ENCODE results near the gene MSANTD2.

Gene MSANTD2

DNA sequence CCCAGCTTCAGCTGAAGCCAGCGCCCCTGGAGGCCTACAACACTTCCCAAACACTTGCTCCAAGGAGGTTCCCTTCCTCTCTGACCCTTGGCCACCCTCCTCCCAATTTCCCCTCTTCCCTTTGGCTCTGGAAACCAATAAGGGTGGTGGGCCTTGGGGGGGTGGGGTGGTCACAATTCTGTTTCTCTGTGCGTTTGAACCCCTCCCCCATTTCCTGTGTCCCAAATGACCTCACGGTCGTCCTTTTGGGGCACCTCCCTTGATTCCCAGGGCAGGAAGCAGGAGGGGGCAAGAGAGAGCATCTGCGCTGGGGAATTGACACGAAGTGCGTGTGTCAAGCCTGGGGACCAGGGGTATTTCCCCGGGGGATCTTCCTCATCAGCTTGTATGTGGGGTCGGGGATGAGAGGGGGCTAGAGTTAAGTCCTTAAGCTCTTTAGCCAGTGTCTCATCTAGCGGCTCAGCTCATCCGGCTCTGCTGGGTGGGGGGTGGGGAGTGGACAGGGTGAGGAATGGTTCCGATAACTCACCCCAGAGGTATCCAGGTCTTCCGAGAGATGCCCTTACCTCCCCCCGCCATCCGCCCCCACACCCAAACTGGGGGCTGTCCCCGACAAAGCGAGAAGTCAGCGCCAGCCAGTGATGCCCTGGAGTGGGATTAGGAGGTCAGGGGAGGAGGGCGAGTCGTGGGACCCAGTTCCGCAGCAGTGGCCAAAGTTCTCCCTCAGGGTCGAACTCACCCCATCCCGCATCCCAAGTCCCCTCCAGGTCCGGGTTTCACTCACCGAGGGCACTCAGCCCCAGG, 38.7 kb downstream of the MSANTD2 start:
- CTCF ChIA-PET: interaction anchor here (0.6 to 2.0 kb wide), 6 partner anchors 12 to 93 kb away, joined by 3 to 8 read pairs (median 4); no protein-coding TSS in a partner anchor
- POLR2A ChIA-PET: interaction anchor here (1.0 to 1.3 kb wide), 2 partner anchors 23 to 115 kb away, joined by 3 to 5 read pairs; no protein-coding TSS in a partner anchor
- TF ChIP-seq SP1 (IDR thresholded peaks at IDR 0.05) (no peak), LEF1 (IDR thresholded peaks at IDR 0.05; ENCODE audit: borderline replicate concordance) (no peak), FOXM1 (IDR thresholded peaks at IDR 0.05; ENCODE audit: borderline replicate concordance) (no peak), ELF4 (IDR thresholded peaks at IDR 0.05) (no peak), SUZ12 (IDR thresholded peaks at IDR 0.05) (no peak), NFRKB (IDR thresholded peaks at IDR 0.05) (no peak), FOXA1 (IDR thresholded peaks at IDR 0.05) (no peak), FOXK2 (IDR thresholded peaks at IDR 0.05) (no peak)
- DNase-seq (ENCODE audit: extremely low spot score): no peak

DNA sequence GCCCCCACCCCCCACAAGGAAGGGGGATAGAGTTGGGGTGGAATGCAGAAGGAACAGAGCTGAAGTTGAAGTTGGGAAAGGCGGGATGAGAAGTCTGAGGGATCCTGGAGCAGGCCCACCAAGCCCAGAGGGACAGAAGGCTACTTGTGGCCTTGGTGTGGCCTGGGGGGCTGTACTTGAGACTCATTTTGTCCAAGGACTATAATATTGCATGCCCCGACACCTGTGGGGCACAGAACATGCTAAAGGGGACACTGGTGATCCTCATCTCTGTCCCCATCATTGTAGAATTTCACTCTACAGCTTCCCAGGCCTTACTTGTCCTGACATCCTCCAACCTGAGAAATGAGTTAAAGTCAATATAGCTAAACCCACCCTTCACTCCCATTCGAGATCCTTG, 39.4 kb downstream of the MSANTD2 start:
- TF ChIP-seq TARDBP (IDR thresholded peaks at IDR 0.05) (no peak), HDGF (IDR thresholded peaks at IDR 0.05; ENCODE audit: borderline replicate concordance) (no peak), SP1 (IDR thresholded peaks at IDR 0.05) (no peak), FOXA1 (IDR thresholded peaks at IDR 0.05) (no peak), CTBP1 (IDR thresholded peaks at IDR 0.05; ENCODE audit: borderline replicate concordance) (no peak), FOXK2 (IDR thresholded peaks at IDR 0.05) (no peak), ARNT (IDR thresholded peaks at IDR 0.05) (no peak)
- ChIA-PET CTCF (interaction anchor here (0.6 to 2.0 kb wide), 2 partner anchors 11 to 37 kb away, joined by 3 to 8 read pairs; no protein-coding TSS in a partner anchor), POLR2A (interaction anchor here (1.0 kb wide), 1 partner anchor 115 kb away, joined by 5 read pairs; no protein-coding TSS in a partner anchor)
- DNase-seq (ENCODE audit: extremely low spot score): no peak

DNA sequence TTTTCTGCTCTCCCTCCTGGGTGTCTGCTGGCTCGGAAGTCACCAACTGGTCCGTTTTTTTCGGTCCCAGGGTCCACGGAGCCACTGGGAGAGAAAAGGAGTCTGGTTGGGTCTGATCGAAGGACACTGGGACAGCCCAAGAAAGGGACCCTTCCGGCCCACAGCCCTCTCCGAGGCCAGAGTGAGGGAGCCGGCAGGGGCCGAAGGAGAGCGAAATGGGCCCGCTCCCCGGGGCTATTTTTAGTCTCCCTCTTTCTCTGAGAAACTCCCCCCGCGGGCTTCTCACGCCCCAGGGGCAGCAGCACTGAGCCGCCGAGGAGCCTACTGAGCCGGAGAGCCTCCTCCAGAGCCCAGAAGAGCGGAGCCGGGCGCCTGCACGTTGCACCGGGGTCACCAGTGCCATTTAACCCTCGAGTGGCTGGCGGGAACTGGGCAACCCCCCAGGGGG, 40.0 kb downstream of the MSANTD2 start:
- ChIA-PET CTCF (interaction anchor here (2.0 kb wide), 1 partner anchor 10 kb away, joined by 8 read pairs; no protein-coding TSS in a partner anchor), POLR2A (no interaction called here)
- no peak for DNase-seq (ENCODE audit: extremely low spot score)
- TF ChIP-seq FOXK2 (IDR thresholded peaks at IDR 0.05) (no peak), LEF1 (IDR thresholded peaks at IDR 0.05; ENCODE audit: borderline replicate concordance) (no peak), SP1 (IDR thresholded peaks at IDR 0.05) (no peak), NFRKB (IDR thresholded peaks at IDR 0.05) (no peak), SUZ12 (IDR thresholded peaks at IDR 0.05) (no peak), ELF4 (IDR thresholded peaks at IDR 0.05) (no peak), HDGF (IDR thresholded peaks at IDR 0.05; ENCODE audit: borderline replicate concordance) (no peak)

DNA sequence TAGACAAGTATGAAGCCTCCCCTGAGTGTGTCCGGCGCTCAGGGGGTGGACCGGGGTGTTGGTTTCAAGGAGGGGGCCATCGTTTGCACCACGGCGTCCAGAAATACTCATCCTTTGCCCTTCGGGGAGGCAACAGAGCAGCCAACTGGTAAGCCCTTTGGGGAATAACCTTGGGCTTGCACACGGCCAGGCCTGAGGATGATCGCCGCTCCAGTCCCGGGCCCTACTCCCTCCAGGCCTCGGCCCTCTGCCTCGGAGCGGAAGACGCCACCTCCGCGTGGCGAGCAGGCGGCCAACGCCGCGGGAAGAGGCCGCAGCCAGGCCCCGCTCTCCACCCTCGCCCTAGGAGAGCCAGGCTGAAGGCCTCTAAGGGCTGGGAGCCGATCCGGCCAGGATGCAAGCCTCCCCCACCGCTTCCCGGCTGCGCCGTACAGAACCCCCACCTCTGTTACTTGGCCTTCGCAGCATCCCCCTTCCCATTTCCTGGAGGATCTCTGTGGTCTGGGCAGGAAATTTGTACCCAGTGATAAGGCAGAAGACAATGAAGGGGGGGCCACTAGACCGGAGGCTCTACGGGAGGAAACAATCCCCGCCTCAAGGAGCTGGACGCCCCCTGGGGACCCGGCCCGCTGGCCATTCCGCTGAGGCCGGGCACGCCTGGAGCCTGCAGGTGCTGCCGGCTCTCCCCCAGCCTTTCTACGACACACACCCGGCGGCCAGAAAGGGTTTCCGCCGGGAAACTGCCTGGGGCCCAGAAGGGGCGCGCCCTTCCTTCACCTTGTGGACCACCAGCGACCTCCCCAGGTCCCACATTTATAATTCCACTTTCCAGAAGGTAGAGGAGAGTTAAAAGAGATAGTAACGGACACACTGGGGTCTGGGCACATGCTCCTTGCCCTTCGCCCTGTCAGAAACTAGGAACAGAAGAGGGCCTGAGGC, 40.7 kb downstream of the MSANTD2 start:
- DNase-seq (ENCODE audit: extremely low spot score): no peak

DNA sequence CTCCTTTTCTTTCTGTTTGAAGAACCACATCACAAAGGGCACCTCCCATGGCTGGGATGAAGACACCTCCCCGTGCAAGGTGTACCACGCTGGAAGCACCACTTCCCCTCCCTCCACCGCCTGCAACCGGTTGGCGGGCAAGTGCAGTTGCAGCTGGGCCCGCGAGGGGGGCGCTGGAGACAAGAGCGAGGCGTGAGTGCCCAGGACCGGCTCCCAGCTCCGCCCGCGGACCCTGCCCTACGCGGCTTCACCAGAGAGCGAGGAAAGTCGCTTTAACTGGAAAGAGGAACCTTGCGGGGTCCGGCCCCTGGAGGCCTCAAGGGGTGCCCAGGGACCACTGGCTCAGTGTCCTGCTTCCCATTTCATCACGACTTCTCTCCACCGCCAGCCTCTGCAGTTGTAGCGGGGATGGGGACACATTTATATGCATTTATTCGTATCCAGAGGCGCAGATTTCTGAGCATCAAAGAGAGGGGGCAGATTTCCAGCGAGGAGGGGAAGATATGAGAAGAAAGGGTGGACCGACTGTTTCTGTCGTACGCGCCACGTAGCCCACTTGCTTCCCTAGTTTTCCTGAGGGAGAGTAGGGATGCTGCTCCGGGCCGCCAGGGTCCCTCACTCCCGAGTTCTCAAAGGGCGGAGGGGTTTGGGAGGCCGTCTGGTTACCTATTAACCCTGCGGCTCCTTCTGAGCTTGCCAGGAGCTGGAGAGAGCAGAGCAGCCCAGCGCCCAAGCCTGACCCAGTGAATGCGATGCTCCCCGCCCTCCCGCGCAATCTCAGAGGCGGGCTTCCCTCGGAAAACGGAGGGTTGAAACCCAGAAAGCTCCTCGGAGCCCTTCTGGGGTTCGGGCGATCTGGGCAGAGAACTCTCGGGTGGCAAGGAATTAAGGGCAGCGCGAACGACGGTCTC, 41.6 kb downstream of the MSANTD2 start:
- TF ChIP-seq, protein P1, sequence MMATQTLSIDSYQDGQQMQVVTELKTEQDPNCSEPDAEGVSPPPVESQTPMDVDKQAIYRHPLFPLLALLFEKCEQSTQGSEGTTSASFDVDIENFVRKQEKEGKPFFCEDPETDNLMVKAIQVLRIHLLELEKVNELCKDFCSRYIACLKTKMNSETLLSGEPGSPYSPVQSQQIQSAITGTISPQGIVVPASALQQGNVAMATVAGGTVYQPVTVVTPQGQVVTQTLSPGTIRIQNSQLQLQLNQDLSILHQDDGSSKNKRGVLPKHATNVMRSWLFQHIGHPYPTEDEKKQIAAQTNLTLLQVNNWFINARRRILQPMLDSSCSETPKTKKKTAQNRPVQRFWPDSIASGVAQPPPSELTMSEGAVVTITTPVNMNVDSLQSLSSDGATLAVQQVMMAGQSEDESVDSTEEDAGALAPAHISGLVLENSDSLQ (IDR thresholded peaks at IDR 0.05): no peak
- TF ChIP-seq NFRKB (IDR thresholded peaks at IDR 0.05): no peak
- TF ChIP-seq SUZ12 (IDR thresholded peaks at IDR 0.05): no peak
- no peak for TF ChIP-seq FOXM1 (IDR thresholded peaks at IDR 0.05; ENCODE audit: borderline replicate concordance)
- TF ChIP-seq ARNT (IDR thresholded peaks at IDR 0.05): no peak
- no peak for TF ChIP-seq LEF1 (IDR thresholded peaks at IDR 0.05; ENCODE audit: borderline replicate concordance)
- TF ChIP-seq ELF4 (IDR thresholded peaks at IDR 0.05): no peak
- no peak for TF ChIP-seq L3MBTL2 (conservative IDR thresholded peaks at IDR 0.05)
- TF ChIP-seq FOXK2 (IDR thresholded peaks at IDR 0.05): no peak
- no peak for TF ChIP-seq BHLHE40 (IDR thresholded peaks at IDR 0.05; ENCODE audit: borderline replicate concordance)
- TF ChIP-seq HDGF (IDR thresholded peaks at IDR 0.05; ENCODE audit: borderline replicate concordance): no peak
- no peak for TF ChIP-seq ZNF384 (IDR thresholded peaks at IDR 0.05)
- TF ChIP-seq TARDBP (IDR thresholded peaks at IDR 0.05): no peak
- TF ChIP-seq SP1 (IDR thresholded peaks at IDR 0.05): no peak
- TF ChIP-seq FOXA1 (IDR thresholded peaks at IDR 0.05): no peak
- TF ChIP-seq CTBP1 (IDR thresholded peaks at IDR 0.05; ENCODE audit: borderline replicate concordance): no peak
- peak; percentile 55 for DNase-seq (ENCODE audit: extremely low spot score)
- POLR2A ChIA-PET: interaction anchor here (1.1 to 1.2 kb wide), 2 partner anchors 10 to 86 kb away, joined by 4 read pairs; no protein-coding TSS in a partner anchor
- CTCF ChIA-PET: interaction anchor here (0.6 to 1.3 kb wide), 6 partner anchors 11 to 1048 kb away, joined by 3 to 4 read pairs (median 3); no protein-coding TSS in a partner anchor

More for the DNA sequence above, 40.7 kb downstream of the MSANTD2 start:
- POLR2A ChIA-PET: no interaction called here
- CTCF ChIA-PET: interaction anchor here (0.6 to 1.0 kb wide), 2 partner anchors 90 to 466 kb away, joined by 3 read pairs; no protein-coding TSS in a partner anchor
- TF ChIP-seq FOXA1 (IDR thresholded peaks at IDR 0.05) (no peak), FOXM1 (IDR thresholded peaks at IDR 0.05; ENCODE audit: borderline replicate concordance) (no peak), ZNF384 (IDR thresholded peaks at IDR 0.05) (no peak), TARDBP (IDR thresholded peaks at IDR 0.05) (no peak), ARNT (IDR thresholded peaks at IDR 0.05) (no peak), FOXK2 (IDR thresholded peaks at IDR 0.05) (no peak), HDGF (IDR thresholded peaks at IDR 0.05; ENCODE audit: borderline replicate concordance) (no peak), L3MBTL2 (conservative IDR thresholded peaks at IDR 0.05) (no peak)
- TF ChIP-seq, protein P1 (IDR thresholded peaks at IDR 0.05): no peak
